Measurements from ENCODE around the gene CRYL1.

CRYL1 gene

GRCh38 chr13:20394506-20394905 is 131.2 kb downstream of the CRYL1 start:
- no peak for DNase-seq

GRCh38 chr13:20394169-20394501 is 131.5 kb downstream of the CRYL1 start:
- DNase-seq: no peak

DNA sequence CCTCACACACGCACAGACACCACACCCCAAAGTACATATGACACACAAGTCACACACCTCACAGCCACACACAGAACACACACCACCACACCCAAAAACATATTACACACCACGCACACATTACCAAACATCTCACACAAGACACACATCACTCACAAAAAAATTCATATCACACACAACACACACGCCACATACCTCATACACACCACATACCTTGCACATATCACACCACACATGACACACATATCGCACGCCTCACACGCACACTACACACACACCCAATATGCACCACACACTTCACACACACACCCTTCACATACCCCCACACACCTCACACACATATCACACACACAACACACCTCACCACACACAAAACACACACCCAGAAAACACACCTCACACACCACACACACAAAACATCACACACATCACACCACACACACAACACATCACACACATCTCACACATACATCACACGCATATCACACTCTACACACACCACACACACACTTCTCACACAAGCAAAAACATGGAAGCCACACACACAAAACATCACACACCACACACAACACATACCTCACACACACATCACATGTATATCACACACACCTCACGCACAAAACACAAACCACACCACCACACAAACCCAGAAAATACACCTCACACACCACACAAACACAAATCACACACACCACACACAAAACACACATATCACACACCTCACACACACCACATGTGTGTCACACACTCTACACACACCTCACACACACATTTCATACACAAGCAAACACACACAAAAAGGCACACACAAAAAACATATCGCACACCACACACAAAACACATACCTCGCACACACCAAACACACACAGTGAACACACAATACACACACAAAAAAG is 132.1 kb downstream of the CRYL1 start:
- no peak for DNase-seq

DNA sequence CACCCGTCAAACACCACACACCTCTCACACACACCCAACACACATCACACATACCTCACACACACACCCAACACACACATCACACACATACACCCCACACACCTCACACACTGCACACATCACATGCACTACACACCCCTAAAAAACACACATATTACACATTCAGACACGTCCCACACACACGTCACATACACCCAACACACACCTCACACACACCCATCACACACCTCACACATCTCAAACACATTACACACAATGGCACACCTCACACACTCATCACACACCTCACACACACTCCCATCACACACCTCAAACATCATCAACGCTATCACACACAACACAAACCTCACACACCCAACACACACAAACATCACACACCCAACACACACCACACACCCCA is 133.1 kb downstream of the CRYL1 start:
- no peak for DNase-seq

DNA sequence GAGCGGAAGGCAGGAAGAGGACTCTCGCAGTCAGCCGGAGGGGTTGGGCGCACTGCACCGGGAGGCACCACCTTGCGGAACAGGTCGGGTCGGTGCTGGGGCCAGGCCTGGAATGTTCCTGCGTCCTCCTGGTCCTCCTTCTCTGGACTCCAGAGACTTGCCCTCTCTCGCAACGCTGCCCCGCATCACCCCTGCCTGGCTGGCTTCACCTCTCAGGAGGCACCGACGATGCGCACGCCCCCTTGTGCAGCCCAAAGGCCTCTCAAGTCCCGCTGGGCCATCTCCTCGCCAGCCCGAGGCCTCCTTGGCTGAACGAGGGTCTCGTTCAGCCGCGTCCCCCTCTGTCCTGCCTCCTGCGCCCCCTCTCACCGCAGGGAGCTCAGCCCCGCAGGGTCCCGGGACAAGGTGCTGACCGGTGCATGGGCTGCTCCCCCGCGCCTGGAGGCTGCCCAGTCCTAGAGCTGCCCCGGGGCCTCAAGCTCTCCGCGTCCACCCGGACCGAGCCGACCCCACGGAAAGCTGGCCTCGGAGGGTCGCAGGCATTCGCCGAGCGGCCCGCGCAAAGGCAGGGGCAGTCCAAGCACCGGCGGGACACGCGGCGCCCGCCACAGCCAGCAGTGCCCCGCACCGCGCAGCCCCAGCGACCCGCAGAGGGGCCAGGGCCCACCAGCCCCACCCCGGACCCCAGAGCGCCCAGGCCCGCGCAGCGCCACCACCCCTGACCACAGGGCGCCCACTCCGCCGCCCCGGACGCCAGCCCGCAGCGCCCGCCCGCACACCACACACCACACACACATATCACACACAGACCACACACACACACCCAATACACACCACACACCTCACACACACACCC is 133.8 kb downstream of the CRYL1 start:
- DNase-seq: no peak

- no peak for DNase-seq
These were observed 135.0 kb downstream of the CRYL1 start for GRCh38 chr13:20390526-20391175.

- DNase-seq: no peak
These were observed 135.7 kb downstream of the CRYL1 start for GRCh38 chr13:20389696-20390525.

GRCh38 chr13:20388184-20388583 is 137.5 kb downstream of the CRYL1 start:
- no peak for DNase-seq

- no peak for DNase-seq
These were observed 138.2 kb downstream of the CRYL1 start for GRCh38 chr13:20387441-20387971.

DNA sequence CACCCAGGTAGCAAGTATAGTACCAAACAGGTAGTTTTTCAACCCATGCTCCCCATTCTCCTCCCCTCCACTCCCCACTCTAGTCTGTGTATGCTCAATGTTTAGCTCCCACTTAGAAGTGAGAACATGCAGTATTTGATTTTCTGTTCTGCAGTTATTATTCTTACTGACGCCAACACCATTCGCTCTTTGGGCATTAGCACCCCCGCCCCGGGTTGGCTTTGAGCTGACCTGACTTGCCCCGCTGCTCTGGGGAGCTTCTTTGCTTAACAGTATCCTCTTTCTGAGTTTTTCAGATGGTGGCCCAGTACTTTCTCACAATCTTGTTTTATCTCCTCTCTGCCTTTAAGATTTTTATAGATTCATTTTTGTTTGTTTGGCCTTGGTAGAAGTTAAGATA is 138.7 kb downstream of the CRYL1 start:
- DNase-seq: no peak

- DNase-seq: no peak
These were observed 142.6 kb downstream of the CRYL1 start for GRCh38 chr13:20383058-20383457.

- no peak for DNase-seq
These were observed 144.3 kb downstream of the CRYL1 start for GRCh38 chr13:20381401-20381800.

GRCh38 chr13:20378721-20379120 is 146.9 kb downstream of the CRYL1 start:
- no peak for DNase-seq

- DNase-seq: no peak
These were observed 147.9 kb downstream of the CRYL1 start for GRCh38 chr13:20377720-20378119.

DNA sequence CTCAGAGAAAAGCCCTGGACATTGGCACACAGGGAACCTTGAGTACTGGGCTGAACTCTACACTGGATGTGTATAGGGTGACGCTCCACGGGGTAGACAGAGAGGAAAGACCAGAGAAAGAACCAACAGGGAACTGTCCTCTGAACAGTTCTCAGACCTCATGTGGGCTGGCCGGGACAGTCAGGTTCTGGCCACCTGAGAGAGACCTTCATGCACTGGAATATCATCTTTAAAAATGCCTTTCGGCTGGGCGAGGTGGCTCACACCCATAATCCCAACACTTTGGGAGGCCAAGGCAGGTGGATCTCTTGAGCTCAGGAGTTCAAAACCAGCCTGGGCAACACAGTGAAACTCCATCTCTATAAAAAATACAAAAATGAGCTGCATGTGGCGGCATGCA is 149.8 kb downstream of the CRYL1 start:
- DNase-seq: no peak

DNA sequence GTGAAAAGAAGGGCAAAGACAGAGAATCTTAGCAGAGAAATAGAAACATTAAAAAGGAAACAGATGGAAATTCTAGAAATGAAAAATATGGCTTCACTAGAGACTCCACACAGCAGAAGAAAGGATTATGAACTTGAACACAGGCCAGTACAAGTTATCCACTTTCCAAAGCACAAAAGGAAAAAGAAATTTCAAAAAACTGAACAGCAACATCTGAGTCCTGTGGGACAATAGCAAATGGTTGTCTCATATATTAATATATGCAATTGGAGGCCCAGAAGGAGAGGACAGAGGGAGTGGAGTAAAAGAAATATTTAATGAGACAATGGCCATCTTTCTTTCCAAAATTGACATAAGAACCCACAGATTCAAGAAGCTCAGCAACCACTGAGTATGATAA is 151.8 kb downstream of the CRYL1 start:
- DNase-seq: no peak

- no peak for DNase-seq
These were observed 153.8 kb downstream of the CRYL1 start for GRCh38 chr13:20371825-20372224.

GRCh38 chr13:20370815-20371421 is 154.7 kb downstream of the CRYL1 start:
- no peak for DNase-seq

DNA sequence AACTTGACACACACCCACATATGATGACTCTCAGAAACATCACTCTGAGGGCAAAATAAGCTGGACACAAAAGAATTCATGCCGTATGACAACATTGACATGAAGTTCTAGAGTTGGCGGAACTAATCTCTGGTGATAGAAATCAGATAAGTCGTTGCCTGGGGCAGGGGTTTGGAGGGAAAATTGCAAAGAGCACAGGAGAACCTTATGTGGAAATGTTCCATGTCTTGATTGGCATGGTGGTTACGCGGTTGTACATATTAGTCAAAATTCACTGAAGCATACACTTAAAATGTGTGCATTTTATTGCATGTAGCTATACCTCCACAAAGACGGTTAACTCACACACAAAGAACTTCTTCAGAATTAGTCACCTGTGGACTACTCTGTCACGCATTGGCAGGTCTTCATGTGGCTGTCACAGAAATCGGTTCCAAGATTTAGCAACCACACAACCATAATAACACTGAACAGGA is 155.7 kb downstream of the CRYL1 start:
- no peak for DNase-seq

- DNase-seq: no peak
These were observed 159.6 kb downstream of the CRYL1 start for GRCh38 chr13:20366056-20366455.

- no peak for DNase-seq
These were observed 162.1 kb downstream of the CRYL1 start for GRCh38 chr13:20363603-20364002.

- DNase-seq: no peak
These were observed 162.5 kb downstream of the CRYL1 start for GRCh38 chr13:20363172-20363571.

Data from stimulated activated CD4-positive, alpha-beta T cell treated with anti-CD3 and anti-CD28 coated beads, Interleukin-2, amount 100 ng/mL, for 24 hours (primary cell).